ENCODE measurements around the gene NHERF2.

Gene NHERF2

GRCh38 chr16:2042171-2042985, 15.7 kb downstream of the NHERF2 start:
- no peak for DNase-seq

- DNase-seq, result no peak
These were observed 16.4 kb downstream of the NHERF2 start for GRCh38 chr16:2042986-2043666.

GRCh38 chr16:2043667-2044451, 17.2 kb downstream of the NHERF2 start:
- DNase-seq, result no peak

- no peak for DNase-seq
These were observed 17.8 kb downstream of the NHERF2 start for GRCh38 chr16:2044541-2044940.

GRCh38 chr16:2045965-2046892, 19.5 kb downstream of the NHERF2 start:
- no peak for DNase-seq

- no peak for DNase-seq
These were observed 20.2 kb downstream of the NHERF2 start for GRCh38 chr16:2046893-2047329.

- peak; percentile 91 to 92 for DNase-seq
These were observed 20.8 kb downstream of the NHERF2 start, which contains the start of the genes NTHL1 and TSC2 for GRCh38 chr16:2047330-2048115. TSS of gene NTHL1 (minus strand) at chr16:2047834. CDS start at chr16:2047823, 11 bp downstream. TSS of gene TSC2 (plus strand) at chr16:2047985. CDS start at chr16:2048616, 631 bp downstream.

GRCh38 chr16:2048116-2048543, 21.4 kb downstream of the NHERF2 start:
- no peak for DNase-seq

- DNase-seq, result no peak
These were observed 26.5 kb downstream of the NHERF2 start for GRCh38 chr16:2053211-2053610.

- no peak for DNase-seq
These were observed 27.2 kb downstream of the NHERF2 start for GRCh38 chr16:2053897-2054296.

GRCh38 chr16:2054543-2055245, 28.0 kb downstream of the NHERF2 start:
- no peak for DNase-seq

GRCh38 chr16:2056077-2056476, 29.4 kb downstream of the NHERF2 start:
- no peak for DNase-seq

- no peak for DNase-seq
These were observed 30.1 kb downstream of the NHERF2 start for GRCh38 chr16:2056681-2057407.

- no peak for DNase-seq
These were observed 30.7 kb downstream of the NHERF2 start for GRCh38 chr16:2057438-2057837.

- no peak for DNase-seq
These were observed 31.7 kb downstream of the NHERF2 start for GRCh38 chr16:2058420-2058819.

GRCh38 chr16:2058872-2059271, 32.2 kb downstream of the NHERF2 start:
- no peak for DNase-seq

- no peak for DNase-seq
These were observed 33.6 kb downstream of the NHERF2 start for GRCh38 chr16:2060346-2060745.

GRCh38 chr16:2061023-2061422, 34.3 kb downstream of the NHERF2 start:
- DNase-seq, result no peak

GRCh38 chr16:2061526-2061925, 34.8 kb downstream of the NHERF2 start:
- DNase-seq, result no peak

GRCh38 chr16:2062801-2063200, 36.1 kb downstream of the NHERF2 start:
- DNase-seq, result no peak
